Left colon (tissue), 2 donors: ENCODE data around the gene SLC49A4. TPM values are rescaled to one million over a fixed set of nuclear protein-coding genes. Genes with fewer than 3 reads are reported as not detected.

Source experiments
- ATAC-seq: fragments of 200-7000 bp; cut with Tn5 transposase; one replicate; pipeline ENCODE4 v1.9.1; 2020; ENCODE audit warnings: mild to moderate bottlenecking, moderate library complexity
- DNase-seq, 2 donors: peaks; one replicate each; pipeline ENCODE4 v3.0.0-alpha.2; 2020
- intact Hi-C, 2 donors: fragments of 100-400 bp; cut with DNase I in 1 of 2; cut with micrococcal nuclease in 1 of 2; formaldehyde crosslinking; loops; one replicate each; pipeline versions ENCODE4 v1.11.2 to v1.14.0; 2022; cut with DNase I, micrococcal nuclease
- total RNA-seq, 2 donors: library from RNA; stranded (reverse); fragmentation: NEBNext Ultra II Directional; extraction: Animal tissue kit (Norgen Biotek cat#: 25700); gene quantifications; one replicate each; pipeline ENCODE4 v1.2.1, GENCODE V29; 2021
- donor health status: DM: no; HTN: no; CAD: no.
- donor health status: DM: yes; HTN: yes; CAD: no.

SLC49A4 gene
- total RNA-seq, 2 donors from 2014 or later, result 21.7 to 29.9 TPM

- DNase-seq, result no peak
- ATAC-seq, result no peak
- intact Hi-C loops, result no loop called here
These were observed 31.4 kb downstream of the SLC49A4 start for GRCh38 chr3:122826278-122826677.

- ATAC-seq, result no peak
- intact Hi-C loops, result no loop called here
These were observed 33.4 kb downstream of the SLC49A4 start for GRCh38 chr3:122828281-122828680.

GRCh38 chr3:122835590-122835989, 40.7 kb downstream of the SLC49A4 start:
- intact Hi-C loops, result no loop called here
- DNase-seq, result no peak
- no peak for ATAC-seq

More at GRCh38 chr3:122828281-122828680, 33.4 kb downstream of the SLC49A4 start:
- DNase-seq, result no peak

GRCh38 chr3:122843604-122844003, 48.7 kb downstream of the SLC49A4 start:
- DNase-seq (no peak), ATAC-seq (peak; percentile 39)
- intact Hi-C loops, result no loop called here

- intact Hi-C loops, result no loop called here
- no peak for DNase-seq
- no peak for ATAC-seq
These were observed 62.1 kb downstream of the SLC49A4 start for GRCh38 chr3:122857019-122857418.

- ATAC-seq (no peak), DNase-seq (no peak)
- intact Hi-C loops, result no loop called here
These were observed 63.5 kb downstream of the SLC49A4 start for GRCh38 chr3:122858373-122858772.

- intact Hi-C loops, result no loop called here
- DNase-seq (no peak), ATAC-seq (no peak)
These were observed 64.3 kb downstream of the SLC49A4 start for GRCh38 chr3:122859021-122859805.

- intact Hi-C loops, result no loop called here
- no peak for ATAC-seq
- DNase-seq, result no peak
These were observed 67.5 kb downstream of the SLC49A4 start for GRCh38 chr3:122862381-122862780.

GRCh38 chr3:122864498-122864897, 69.6 kb downstream of the SLC49A4 start:
- no peak for DNase-seq
- intact Hi-C loops, result no loop called here
- no peak for ATAC-seq

GRCh38 chr3:122868322-122868721, 73.5 kb downstream of the SLC49A4 start:
- DNase-seq (no peak), ATAC-seq (no peak)
- intact Hi-C loops, result no loop called here

GRCh38 chr3:122873741-122874515, 79.1 kb downstream of the SLC49A4 start:
- ATAC-seq (no peak), DNase-seq (no peak)
- intact Hi-C loops, result no loop called here

- intact Hi-C loops, result no loop called here
- DNase-seq, result no peak
These were observed 80.8 kb downstream of the SLC49A4 start for GRCh38 chr3:122875547-122876127.

GRCh38 chr3:122880173-122880572, 85.3 kb downstream of the SLC49A4 start:
- intact Hi-C loops, result no loop called here
- DNase-seq (no peak), ATAC-seq (no peak)

More at GRCh38 chr3:122875547-122876127, 80.8 kb downstream of the SLC49A4 start:
- ATAC-seq, result no peak

GRCh38 chr3:122880624-122881023, 85.8 kb downstream of the SLC49A4 start:
- peak; percentile 100 for ATAC-seq
- intact Hi-C loops, result no loop called here
- peak; percentile 30 to 40 for DNase-seq

- ATAC-seq (no peak), DNase-seq (no peak)
- intact Hi-C loops, result no loop called here
These were observed 87.6 kb downstream of the SLC49A4 start for GRCh38 chr3:122882361-122882947.

- ATAC-seq, result no peak
- intact Hi-C loops, result no loop called here
- no peak for DNase-seq
These were observed 91.4 kb downstream of the SLC49A4 start for GRCh38 chr3:122886251-122886650.

GRCh38 chr3:122886946-122887345, 92.1 kb downstream of the SLC49A4 start:
- ATAC-seq, result no peak
- intact Hi-C loops, result no loop called here
- DNase-seq, result no peak

GRCh38 chr3:122890077-122890719, 95.3 kb downstream of the SLC49A4 start:
- intact Hi-C loops, result no loop called here
- ATAC-seq (peak; percentile 51), DNase-seq (peak; percentile 24 to 60)

GRCh38 chr3:122890720-122891220, 95.9 kb downstream of the SLC49A4 start:
- intact Hi-C loops, result no loop called here
- ATAC-seq (no peak), DNase-seq (no peak)
